Activated CD8-positive, alpha-beta T cell treated with anti-CD3 and anti-CD28 coated beads for 36 hours (primary cell): ENCODE results near the gene VPS37C. TPM values are rescaled to one million over a fixed set of nuclear protein-coding genes. Genes with fewer than 3 reads are reported as not detected.

Experiments
- ATAC-seq: fragments of 200-7000 bp; cut with Tn5 transposase; one replicate; pipeline ENCODE4 v1.10.0; 2021; ENCODE audit warnings: mild to moderate bottlenecking, moderate library complexity
- CTCF ChIA-PET: fragments of 350-600 bp; sonication (Branson Sonifier 250); formaldehyde crosslinking; loops from one replicate; lab custom pipeline; 2021; ENCODE audit warnings: antibody characterized with exemption; lab: Charles Lee
- POLR2A ChIA-PET: fragments of 350-600 bp; sonication (Branson Sonifier 250); formaldehyde crosslinking; loops from one replicate; lab custom pipeline; 2021; ENCODE audit warnings: antibody characterized with exemption; lab: Charles Lee
- DNase-seq: peaks from one replicate; pipeline ENCODE4 v3.0.0-alpha.2; 2020
- H3K27ac Mint-ChIP-seq: one replicate; pipeline ENCODE4 v1.8.0; 2021; ENCODE audit warnings: mild to moderate bottlenecking, mixed read lengths
- H3K27me3 Mint-ChIP-seq: one replicate; pipeline ENCODE4 v1.8.0; 2021; ENCODE audit warnings: mixed read lengths
- H3K36me3 Mint-ChIP-seq: one replicate; pipeline ENCODE4 v1.8.0; 2021; ENCODE audit warnings: low read depth, mixed read lengths
- H3K4me1 Mint-ChIP-seq: one replicate; pipeline ENCODE4 v1.8.0; 2021; ENCODE audit warnings: low read depth, mixed read lengths
- H3K4me3 Mint-ChIP-seq: one replicate; pipeline ENCODE4 v1.8.0; 2021; ENCODE audit warnings: mild to moderate bottlenecking, moderate library complexity, mixed read lengths
- H3K9me3 Mint-ChIP-seq: one replicate; pipeline ENCODE4 v1.8.0; 2021; ENCODE audit warnings: mixed read lengths
- CTCF ChIP-seq: fragments of 200-600 bp; IDR thresholded peaks from one replicate; pipeline ENCODE4 v1.8.0; 2022; ENCODE audit warnings: antibody characterized with exemption, mild to moderate bottlenecking
- intact Hi-C: fragments of 100-400 bp; cut with micrococcal nuclease; formaldehyde crosslinking; loops from one replicate; pipeline ENCODE4 v1.10.0; 2022
- total RNA-seq, 2 experiments: library from RNA; stranded (reverse); gene quantifications; one replicate each; pipeline ENCODE4 v1.2.3, GENCODE V29; 2021

Gene VPS37C
- total RNA-seq, 2 experiments from 2014 or later, result 6.6 to 7.2 TPM

- no peak for ATAC-seq
- intact Hi-C loops, result no loop called here
- CTCF ChIA-PET, result interaction anchor here (1.1 to 2.7 kb wide), 3 partner anchors 8 to 40 kb away, joined by 3 to 12 read pairs (median 4); no protein-coding TSS in a partner anchor
Observed at GRCh38 chr11:61147271-61147670, 14.0 kb downstream of the VPS37C start.

DNA sequence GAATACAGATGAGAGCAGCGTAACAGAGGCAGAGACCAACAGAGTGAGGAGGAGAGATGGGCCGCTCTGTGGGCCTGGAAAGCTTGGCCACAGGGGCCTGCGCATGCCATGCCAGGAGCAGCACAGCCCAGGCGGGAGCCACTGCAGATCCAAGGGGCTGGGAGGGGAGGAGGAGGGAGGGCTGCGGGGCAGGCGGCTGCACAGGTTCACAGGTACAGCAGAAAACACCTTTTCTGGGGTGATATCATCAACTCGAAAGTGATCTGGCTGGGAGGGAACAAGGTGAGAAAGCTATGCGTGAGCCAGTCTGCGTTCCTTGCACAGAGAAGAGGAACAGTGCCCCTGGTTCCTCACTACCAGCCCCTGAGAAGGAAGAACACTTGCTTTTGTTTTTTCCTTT, 14.8 kb downstream of the VPS37C start:
- no peak for DNase-seq
- intact Hi-C loops, result no loop called here
- ChIA-PET POLR2A (interaction anchor here (1.6 kb wide), 1 partner anchor 28 kb away, joined by 4 read pairs; no protein-coding TSS in a partner anchor), CTCF (interaction anchor here (0.8 to 1.6 kb wide), 2 partner anchors 11 to 41 kb away, joined by 3 to 4 read pairs; no protein-coding TSS in a partner anchor)
- Mint-ChIP-seq H3K27ac (peak overlapping the region; percentile 41), H3K27me3 (no peaks in the 10 kb centered on the region), H3K4me3 (no peak overlapping the region), H3K4me1 (peaks cover 24% of the 10 kb centered on the region), H3K36me3 (no peaks in the 10 kb centered on the region), H3K9me3 (no peaks in the 10 kb centered on the region)
- no peak for TF ChIP-seq CTCF
- peak; percentile 20 for ATAC-seq

More at GRCh38 chr11:61147271-61147670, 14.0 kb downstream of the VPS37C start:
- H3K9me3 Mint-ChIP-seq, result no peaks in the 10 kb centered on the region
- peaks cover 24% of the 10 kb centered on the region for H3K4me1 Mint-ChIP-seq
- no peak for DNase-seq
- H3K4me3 Mint-ChIP-seq, result no peak overlapping the region
- TF ChIP-seq CTCF, result no peak
- H3K36me3 Mint-ChIP-seq, result no peaks in the 10 kb centered on the region
- POLR2A ChIA-PET, result no interaction called here
- no peak overlapping the region for H3K27ac Mint-ChIP-seq
- no peaks in the 10 kb centered on the region for H3K27me3 Mint-ChIP-seq

DNA sequence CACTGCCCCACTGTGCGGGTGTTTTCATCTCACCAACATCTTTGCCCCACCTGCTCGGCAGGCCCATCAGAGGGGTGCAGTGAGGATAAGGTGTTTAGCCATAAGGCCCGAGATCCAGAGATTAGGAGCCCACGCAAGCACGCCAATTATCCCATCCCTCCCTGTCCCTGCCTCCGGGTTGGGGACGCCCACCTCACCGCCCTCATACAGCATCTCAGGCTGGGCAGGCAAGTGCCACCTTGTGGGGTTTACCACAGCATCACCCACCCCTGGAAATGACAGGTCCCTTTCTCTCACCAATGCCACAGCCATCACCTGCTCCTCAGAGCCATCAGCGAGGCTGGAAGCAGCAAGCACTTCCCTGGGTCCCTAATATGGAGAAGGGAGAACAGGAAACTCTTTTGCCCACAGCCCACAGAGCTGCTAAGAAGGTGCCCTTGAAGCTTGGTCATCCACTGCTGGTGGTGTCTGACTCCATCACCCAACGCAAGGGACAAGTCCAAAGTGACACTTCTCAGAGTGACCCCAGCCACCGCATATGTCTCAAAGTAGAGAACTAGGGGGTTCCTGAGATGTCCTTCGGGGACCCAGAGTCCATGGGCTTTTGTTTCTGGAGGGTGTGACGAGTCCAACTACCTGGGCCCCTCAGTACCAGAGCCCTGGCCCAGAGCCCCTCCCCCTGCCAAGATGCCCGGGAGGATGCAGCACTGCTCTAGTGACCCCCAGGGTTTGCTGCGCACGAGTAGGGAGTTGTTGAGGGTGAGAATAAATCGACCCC, 15.8 kb downstream of the VPS37C start:
- H3K4me1 Mint-ChIP-seq, result peaks cover 24% of the 10 kb centered on the region
- H3K9me3 Mint-ChIP-seq, result no peaks in the 10 kb centered on the region
- no peaks in the 10 kb centered on the region for H3K27me3 Mint-ChIP-seq
- no peak for TF ChIP-seq CTCF
- ATAC-seq (no peak), DNase-seq (no peak)
- H3K4me3 Mint-ChIP-seq, result no peak overlapping the region
- intact Hi-C loops, result no loop called here
- H3K36me3 Mint-ChIP-seq, result no peaks in the 10 kb centered on the region
- no peak overlapping the region for H3K27ac Mint-ChIP-seq
- ChIA-PET POLR2A (interaction anchor here (1.6 kb wide), 1 partner anchor 27 kb away, joined by 4 read pairs; no protein-coding TSS in a partner anchor), CTCF (interaction anchor here (0.8 to 1.8 kb wide), 3 partner anchors 12 to 42 kb away, joined by 3 to 6 read pairs (median 4); no protein-coding TSS in a partner anchor)

DNA sequence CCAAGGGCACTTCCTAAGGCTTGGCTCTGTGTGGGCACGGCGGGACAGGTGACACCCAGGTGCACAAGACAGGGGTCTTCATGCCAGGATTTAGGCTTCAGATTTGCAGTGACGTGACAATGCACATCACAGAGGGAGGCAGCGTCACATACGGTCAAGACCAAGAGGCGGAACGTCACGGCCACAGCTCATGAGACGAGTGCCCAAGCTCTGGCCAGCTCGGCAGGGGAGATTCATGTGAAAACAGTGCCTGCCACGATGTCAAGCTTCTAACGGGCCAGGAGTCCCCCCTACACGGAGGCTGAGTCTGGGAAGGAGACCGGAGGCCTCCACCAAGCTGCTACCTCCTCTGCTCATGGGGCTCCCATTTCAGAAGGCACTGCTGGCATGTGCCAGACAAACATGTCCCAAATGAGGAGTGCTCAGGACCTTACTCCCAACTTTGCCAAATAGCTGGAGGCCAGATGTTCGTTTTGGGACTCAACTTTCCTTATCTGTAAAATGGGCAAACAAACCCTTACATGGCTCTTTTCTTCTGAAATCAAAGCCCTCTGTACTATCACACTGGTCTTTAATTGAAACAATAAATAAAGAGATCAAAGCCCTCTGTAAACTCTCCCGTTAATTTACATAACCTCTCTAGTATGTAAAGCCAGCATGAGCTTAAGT, 16.6 kb downstream of the VPS37C start:
- H3K4me1 Mint-ChIP-seq, result peaks cover 24% of the 10 kb centered on the region
- no peak for DNase-seq
- ChIA-PET POLR2A (interaction anchor here (1.4 kb wide), 1 partner anchor 14 kb away, joined by 3 read pairs; no protein-coding TSS in a partner anchor), CTCF (interaction anchor here (1.8 kb wide), 1 partner anchor 15 kb away, joined by 6 read pairs; no protein-coding TSS in a partner anchor)
- H3K36me3 Mint-ChIP-seq, result no peaks in the 10 kb centered on the region
- H3K4me3 Mint-ChIP-seq, result no peak overlapping the region
- intact Hi-C loops, result no loop called here
- H3K27ac Mint-ChIP-seq, result no peak overlapping the region
- H3K9me3 Mint-ChIP-seq, result no peaks in the 10 kb centered on the region
- ATAC-seq, result no peak
- no peaks in the 10 kb centered on the region for H3K27me3 Mint-ChIP-seq
- no peak for TF ChIP-seq CTCF
